ENCODE data around the gene MSRB2. TPM values are rescaled to one million over a fixed set of nuclear protein-coding genes. Genes with fewer than 3 reads are reported as not detected.
"Not testable (repeated sequence)": the region's sequence is repeated elsewhere in the genome, so short reads cannot be mapped to it uniquely, and the experiment has no call there.

The MSRB2 gene
- total RNA-seq, 1 experiment from 2014 or later = 11.5 TPM

DNA sequence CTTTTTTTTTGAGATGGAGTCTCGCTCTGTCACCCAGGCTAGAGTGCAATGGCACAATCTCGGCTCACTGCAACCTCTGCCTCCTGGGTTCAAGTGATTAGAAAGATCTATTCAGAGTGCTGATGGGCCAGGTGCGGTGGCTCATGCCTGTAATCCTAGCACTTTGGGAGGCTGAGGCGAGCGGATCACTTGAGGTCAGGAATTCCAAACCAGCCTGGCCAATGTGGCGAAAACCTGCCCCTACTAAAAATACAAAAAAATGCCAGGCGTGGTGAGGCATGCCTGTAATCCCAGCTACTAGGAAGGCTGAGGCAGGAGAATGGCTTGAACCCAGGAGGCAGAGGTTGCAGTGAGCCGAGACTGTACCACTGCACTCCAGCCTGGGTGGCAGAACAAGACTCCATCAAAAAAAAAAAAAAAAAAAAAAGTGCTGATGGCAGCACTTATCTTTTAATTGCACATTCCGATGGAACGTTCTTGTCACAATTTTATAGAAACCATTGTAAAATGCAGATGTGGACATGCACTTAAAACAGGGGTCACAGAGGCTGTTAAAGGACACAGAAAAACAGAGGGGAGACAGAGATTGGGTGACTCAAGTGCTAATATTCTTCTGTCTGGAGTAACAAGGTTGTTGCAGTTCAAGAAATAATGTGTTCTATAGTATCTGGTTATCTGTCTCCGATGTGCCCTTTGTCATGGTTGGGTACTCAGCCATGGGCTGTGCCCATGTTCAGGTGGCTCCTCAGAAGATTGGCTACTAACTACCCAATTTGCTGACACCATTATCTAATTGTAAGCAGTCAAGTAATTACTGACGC lies 25.1 kb upstream of the MSRB2 start:
- DNase-seq (ENCODE audit: low spot score) = not testable (repeated sequence)

DNA sequence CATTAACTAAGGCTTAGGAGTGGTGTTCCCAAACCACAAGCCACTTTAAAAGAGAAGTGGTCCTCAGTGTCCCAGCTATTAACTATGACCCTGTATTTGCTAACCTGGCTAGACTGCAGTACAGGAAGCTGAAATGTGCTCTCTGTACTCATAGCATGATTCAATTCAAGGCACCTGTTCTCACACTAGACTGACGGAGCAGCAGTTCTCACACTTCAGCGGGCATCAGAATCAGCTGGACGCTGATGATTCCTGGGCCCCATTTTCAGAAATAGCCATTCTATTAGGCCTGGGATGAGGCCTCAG lies 24.5 kb upstream of the MSRB2 start:
- no peak for DNase-seq (ENCODE audit: low spot score)

DNA sequence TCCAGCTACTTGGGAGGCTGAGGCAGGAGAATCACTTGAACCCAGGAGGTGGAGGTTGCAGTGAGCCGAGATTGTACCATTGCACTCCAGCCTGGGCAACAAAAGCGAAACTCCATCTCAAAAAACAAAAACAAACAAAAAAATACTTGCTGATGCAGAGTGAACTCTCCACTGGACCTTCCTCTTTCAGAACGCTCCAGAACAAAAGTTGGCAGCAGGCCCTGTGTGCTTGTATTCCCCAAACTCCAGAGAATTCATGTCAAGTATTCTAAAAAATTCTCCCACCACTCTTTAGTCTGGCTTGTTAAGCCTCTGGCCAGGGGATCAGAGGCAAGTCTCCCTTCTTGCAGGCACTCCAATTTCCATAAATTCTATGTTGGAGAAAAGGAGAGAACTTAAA lies 22.8 kb upstream of the MSRB2 start:
- not testable (repeated sequence) for DNase-seq (ENCODE audit: low spot score)

DNA sequence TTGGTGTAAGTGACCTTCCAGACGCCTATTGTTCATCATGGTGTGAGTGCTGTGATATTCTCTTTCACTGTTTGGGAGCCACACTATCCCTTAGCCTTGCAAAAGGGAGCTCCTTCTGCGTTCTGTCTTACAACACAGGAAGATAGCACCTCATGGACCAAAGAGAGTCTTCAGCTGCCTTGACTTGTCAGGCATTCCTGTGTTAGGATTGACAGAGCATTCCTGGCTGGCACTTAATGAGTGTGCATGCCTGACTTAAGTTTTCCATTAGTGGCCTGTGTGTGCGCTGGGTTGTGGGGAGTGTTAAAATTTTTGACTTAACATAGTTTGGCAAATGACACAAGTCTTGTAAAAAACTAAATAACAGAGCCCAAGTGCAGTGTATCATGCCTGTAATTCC lies 21.9 kb upstream of the MSRB2 start:
- DNase-seq (ENCODE audit: low spot score) = no peak

DNA sequence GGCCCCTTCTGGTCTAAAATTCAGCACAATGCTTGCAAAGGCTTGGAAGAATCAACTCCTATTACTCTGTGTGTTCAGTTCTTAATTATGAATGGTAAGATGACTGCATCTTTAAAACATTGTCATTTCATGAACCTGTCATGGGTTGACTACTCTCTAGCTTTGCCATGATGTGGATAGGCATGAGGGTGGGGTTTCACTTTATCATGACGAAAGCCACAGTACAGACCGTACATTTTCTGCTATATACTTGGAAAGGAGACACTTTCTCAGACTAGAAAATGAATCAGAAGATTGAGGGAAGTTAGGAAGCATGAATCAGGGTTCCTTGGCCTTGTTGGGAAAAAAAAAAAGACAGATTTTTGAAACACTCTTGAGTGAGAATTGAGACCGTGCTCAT lies 19.7 kb upstream of the MSRB2 start:
- DNase-seq (ENCODE audit: low spot score) = no peak

DNA sequence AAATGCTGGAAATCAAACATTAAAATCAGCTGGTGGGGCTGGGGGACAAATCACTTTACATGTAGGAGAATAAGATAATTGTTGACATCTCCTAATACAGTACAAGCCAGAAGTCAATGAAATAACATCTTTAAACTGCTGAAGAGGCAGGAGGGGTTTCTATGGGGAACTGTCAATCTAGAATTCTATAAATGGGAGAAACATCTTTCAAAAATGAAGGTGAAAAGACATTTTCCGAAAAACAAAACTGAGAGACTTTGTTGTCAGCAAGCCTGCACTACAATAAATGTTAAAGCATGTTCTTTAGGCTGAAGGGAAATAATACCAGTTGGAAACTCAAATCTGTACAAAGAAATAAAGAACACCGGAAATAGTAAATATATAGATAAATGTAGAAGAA lies 17.3 kb upstream of the MSRB2 start:
- no peak for DNase-seq (ENCODE audit: low spot score)

DNA sequence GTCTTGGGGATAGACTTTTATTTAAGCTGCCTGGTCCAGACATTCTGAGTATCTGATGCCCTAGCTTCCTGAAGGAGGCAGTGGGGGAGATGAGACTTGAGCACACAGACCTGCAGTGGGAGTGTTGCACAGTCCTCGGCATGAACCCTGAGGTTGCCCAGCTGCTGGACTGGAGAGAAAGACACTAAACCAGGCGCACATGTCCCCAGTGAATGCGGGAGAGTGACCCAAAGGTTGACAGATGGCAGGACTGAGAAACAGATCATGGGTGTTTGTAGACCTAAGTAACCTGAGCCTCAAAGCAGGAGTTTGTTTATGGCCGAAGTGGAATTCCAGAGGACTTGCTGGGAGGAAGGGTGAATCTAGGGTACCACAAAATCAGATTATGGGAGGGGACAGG lies 15.7 kb upstream of the MSRB2 start:
- peak; percentile 4 for DNase-seq (ENCODE audit: low spot score)

DNA sequence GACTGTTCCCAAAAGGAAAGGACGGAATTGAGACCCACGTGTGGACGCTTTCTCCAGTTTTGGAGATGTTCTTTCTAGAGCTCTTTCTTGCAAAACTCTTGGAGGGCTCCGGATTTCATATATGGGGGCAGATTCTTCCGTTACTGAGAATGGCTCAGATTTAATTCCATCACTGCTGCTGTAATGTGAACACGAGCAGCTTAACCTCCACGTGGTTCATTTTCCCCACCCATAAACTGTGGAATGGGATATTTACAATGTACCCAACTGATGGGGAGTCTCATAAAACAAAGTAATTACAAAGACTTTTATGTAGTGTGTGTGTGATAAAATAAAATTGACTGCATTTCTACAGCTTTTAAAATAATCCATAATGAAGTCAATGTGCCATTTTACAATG lies 15.1 kb upstream of the MSRB2 start:
- DNase-seq (ENCODE audit: low spot score) = no peak

DNA sequence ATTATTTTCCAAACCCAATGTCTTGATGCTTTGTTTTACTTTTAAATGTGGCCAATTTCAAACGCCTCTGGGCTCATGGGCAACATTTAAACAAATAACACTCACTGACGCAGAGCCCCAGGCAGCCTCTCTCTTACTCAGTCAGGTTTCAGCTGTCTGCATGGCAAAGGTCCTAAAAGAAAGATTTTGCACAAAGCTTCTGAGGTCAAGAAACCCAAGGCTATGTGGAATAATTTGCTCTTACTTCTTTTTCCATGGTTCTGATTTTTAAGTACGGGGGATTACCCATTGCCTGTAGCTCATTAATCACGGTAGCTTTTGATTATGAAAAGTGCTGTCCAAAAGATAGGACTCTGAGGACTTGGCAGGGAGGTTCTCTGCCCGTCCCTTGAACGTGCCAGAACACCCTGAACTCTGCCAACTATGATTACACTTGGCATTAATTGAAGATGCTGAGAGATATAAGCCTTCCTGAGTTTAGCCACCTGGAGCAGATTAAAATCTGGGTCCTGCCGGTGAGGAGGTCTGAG lies 14.1 kb upstream of the MSRB2 start:
- peak; percentile 24 for DNase-seq (ENCODE audit: low spot score)

DNA sequence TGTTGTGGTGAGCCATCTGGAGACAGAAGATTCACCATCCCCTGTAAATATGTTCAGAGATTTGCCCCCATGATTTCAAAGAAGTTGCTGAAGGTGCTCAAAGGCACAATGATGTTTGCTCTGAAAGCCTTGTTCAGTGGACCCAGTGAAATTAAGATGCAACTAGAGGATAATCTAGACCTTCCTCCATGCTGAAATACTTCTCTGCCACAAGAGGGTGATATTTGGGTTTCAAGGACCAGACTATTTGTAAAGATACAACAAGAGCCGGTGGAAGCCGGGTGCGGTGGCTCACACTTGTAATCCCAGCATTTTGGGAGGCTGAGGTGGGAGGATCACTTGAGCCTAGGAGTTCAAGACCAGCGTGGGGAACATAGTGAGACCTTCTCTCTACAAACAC lies 13.5 kb upstream of the MSRB2 start:
- peak; percentile 11 for DNase-seq (ENCODE audit: low spot score)

DNA sequence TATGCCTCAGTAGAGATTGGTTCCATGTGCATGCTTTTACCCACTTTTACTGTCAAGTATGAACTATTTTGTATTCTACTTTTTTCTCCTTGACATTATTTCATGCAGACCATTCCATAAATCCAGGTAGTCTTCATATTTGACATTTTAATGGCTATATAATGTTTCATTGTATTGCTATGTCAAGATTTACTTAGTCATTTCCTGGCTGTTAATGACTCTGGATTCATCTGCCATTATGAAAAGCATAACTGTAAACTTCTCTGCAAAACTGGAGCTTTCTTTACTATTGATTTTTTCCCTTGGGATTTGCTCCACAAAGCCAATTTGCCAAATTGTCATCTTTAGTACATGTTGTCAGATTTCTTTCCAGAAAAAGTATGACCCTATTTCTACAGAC lies 6.8 kb upstream of the MSRB2 start:
- no peak for DNase-seq (ENCODE audit: low spot score)

DNA sequence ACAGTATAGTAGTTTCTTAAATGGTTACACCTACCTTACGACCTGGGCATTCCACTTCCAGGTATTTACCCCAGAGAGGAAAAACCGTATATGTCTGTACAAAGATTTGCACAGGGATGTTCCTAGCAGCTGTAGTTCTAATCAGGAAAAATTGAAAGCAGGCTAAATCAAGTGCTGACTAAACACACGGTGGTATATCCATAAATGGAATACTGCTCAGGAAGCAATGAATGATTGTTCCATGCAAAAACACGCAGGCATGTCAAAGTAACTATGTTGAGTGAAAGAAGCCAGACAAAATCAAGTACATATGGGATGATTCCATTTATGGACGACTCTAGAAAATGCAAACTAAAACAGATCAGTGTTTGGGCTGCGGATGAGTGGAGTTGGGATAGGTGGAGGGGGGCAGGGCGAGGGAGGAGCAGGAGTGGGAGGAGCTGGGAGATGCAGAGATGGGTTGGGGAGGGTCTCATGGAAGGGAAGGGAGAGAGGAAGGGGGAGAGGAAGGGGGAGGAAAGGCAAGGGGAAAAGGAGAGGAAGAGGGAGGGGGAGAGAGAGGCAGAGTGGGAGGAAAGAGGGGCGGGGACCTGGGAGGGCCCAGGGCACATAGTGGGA lies 484 bp upstream of the MSRB2 start:
- DNase-seq (ENCODE audit: low spot score) = no peak

DNA sequence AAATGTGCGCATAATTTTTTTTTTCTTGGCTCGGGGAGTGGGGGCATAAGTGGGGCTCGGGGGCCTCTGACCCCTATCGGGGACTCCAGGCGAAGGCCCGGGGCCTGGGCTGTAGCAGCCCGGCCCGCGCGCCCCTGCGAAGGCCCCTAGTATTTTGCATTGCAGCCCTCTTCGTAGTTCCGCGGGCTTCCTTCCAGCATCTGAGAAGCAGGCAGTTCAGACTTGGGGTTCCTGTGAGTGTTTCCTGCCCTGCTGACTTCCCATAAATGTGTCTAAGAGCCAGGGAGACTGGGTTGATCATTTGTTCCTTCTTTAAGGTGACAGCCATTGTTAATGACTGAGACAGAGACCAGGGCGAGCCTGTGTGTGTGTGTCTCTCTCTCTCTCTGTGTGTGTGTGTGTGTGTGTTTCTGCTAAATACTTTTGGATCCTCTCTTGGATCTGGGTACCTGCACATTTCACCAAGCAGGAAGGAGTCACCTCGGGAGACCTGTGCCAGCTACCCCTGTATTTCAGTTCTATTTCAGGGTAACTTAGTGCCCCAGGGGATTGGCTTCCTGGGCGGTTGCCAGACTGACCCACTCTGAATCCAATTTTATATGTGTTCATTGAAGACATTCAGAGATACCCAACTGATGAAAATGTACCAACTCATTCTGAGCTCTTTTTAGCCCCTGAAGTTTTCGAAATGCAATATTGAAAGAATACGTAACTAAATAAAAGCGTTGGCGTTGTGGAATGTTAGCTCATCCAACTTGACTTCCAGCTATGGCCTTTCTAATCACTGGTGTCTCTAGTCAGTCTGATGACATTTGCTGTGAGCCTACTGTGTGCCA lies 805 bp downstream of the MSRB2 start:
- no peak for DNase-seq (ENCODE audit: low spot score)

DNA sequence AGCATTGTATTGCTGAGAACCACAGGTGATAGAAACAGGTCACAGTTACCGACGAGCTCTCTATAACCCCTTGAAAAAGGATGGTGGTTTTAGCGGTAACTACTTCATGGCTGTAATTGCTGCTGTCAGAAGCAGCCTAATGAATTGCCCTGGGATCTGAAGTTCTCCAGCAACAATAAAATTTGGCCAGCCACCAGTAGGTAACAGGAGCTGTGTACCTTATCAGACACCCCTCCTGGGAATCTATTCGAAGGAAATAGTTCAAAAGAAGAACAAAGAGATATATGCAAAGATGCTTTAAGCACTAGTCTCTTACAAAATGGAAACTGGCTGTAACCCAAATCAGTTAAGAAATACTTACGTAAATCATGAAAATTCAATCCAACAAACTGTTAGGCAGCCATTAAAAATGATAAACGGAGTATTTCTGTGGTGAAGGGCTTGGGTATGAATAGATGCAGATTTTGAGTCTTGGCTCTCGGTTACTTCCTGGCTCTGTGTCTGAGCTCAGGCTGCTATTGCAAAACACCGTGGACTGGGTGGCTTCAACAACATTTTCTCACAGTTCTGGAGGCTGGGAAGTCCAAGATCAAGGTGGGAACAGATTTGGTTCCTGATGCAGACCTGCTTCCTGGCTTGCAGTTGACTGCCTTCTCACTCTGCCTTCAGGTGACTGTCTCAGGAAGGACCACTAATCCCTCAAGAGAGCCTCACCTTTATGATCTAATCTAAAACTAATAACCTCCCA lies 1.6 kb downstream of the MSRB2 start:
- DNase-seq (ENCODE audit: low spot score) = no peak

DNA sequence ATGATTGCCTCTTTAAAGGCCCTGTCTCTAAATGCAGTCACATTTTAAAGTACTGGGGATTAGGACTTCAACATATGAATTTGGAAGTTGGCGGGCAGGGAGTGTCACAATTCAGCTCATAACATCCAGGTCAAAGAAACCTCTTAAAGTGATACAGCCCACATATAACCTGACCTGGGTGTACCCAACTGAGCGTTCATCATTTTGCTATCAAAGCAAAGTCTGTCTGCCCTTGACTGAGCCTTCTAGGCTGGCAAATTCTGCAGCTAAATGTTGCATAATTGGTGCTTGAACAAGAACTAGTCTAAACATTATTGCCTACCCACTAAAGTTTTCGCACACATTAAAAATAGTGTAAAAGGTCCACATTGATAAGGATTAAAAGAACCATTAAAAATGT lies 3.7 kb downstream of the MSRB2 start:
- no peak for DNase-seq (ENCODE audit: low spot score)

DNA sequence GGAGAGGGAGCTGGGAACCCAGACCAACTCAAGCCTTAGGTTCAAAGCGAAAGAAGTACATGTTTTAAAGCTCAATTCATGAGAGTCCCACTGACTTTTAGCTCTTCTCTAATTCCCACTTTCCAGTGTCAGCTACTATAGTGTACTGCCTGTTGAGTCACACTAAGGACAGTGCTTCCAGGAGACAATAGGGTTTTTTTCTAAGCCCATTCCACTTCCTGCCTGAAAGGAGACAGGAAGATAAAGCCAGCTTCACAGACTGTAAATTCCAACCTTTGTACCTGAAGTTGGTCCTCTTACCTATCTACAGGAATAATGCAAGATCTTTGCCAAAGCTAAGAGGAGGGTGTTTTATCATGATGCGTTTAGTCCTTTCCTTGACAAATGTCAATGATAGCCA lies 4.4 kb downstream of the MSRB2 start:
- DNase-seq (ENCODE audit: low spot score) = no peak

DNA sequence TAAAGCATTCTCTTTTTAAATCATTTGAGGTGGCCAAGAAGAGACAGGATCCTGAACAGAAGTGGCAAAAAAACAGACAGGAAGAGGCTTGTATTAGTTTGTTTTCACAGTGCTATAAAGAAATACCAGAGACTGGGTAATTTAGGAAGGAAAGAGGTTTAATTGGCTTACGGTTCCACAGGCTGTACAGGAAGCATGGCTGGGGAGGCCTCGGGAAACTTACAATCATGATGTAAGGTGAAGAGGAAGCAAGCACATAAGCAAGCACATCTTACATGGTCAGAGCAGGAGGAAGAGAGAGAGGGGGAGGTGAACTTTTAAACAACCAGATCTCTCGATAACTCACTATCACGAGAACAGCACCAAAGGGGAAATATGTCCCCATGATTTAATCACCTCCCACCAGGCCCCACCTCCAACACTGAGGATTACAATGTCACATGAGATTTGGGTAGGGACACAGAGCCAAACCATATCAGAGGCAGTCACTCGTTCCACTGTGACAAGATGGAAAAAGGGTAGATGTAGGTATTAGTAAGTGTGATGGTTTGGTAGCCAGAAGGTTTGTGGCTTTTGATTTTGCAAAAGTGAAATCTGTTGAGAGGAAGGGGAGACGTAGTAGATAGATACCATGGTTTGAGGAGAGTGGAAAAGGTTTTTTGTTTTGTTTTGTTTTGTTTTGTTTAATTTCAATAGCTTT lies 5.1 kb downstream of the MSRB2 start:
- DNase-seq (ENCODE audit: low spot score) = no peak

DNA sequence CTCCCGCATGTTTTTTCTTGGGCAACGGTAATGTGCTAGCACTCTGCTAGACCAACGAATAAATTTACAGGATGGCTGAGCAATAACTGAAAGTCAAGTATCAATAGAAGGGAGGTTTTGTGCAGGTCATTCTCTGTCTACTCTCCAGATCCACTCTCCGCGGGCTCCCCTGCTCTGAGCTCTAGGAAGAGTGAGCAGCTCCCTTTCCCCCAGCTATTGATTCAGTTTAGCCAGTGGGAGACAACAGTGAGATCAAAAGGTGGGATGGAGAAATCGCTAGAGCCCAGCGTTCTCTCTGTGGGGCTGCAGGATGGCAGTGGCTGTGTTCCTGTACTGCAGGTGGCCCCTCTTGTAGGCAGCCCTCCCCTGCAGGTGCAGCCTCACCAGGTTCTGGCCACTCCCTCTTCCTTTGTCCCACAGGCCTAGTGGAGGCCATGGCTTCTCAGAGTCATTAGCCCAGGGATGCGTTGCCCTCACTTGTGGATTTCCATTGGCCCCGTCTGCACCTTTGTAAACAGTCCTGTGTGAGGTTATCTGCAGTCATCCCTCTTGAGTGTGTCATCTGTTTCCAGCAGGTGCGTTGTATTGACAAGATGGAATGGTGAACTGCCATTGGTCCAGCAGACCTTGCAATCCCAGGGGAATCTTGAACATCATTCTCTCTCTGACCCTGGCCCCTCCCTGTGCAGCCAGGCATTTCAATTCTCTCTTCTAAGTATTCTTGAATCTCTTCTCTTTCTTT lies 11.1 kb downstream of the MSRB2 start:
- no peak for DNase-seq (ENCODE audit: low spot score)

DNA sequence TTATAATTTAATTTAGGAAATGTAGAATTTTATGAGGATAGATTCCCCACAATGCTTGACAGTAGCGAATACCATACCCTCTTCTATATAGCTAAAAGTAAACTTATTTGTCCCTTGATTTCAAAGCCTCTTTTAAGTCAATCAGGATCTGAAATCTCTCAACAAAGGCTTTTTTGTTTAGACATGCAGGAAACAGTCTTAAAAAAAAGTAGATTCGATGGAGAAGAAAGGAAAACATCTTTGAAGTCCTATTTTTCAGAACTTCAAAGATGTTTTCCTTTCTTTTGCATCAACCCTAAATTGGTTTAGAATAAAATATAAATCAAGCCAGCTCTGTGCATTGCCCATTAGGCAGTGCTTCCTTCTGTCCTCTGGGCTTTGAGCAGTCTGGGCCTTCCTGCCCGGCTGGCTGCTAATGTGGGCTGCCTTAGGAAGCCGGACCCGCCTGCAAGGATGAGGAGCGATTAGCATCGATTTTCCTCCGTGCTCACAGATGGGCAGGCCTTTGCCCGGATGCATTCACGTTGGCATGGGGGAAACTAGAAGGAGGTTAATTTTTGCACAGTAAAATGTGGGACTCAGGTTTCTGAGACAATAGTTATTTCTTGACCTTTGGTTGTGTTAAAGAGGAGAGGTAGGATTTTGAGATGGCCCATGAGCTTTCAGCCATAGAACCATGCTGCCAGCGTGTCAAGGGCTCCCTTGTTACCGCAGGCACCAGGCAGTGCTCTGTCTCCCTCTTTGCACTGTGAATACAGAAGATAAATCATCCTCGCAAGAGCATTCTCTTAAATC lies 15.5 kb downstream of the MSRB2 start:
- no peak for DNase-seq (ENCODE audit: low spot score)

Data from H4 (cell line).